Activated T-helper 1 cell treated with anti-CD3 and anti-CD28 coated beads, Interleukin-12 subunit alpha, Interleukin-12 subunit beta, Interleukin-2, Interleukin-4 antibody, amounts not matched to agents 30 ng/mL and 10 ng/mL and 1 ng/mL, durations not matched to agents 14 hours and 24 hours and 36 hours (primary cell): ENCODE results near the gene HMGXB3. TPM values are rescaled to one million over a fixed set of nuclear protein-coding genes. Genes with fewer than 3 reads are reported as not detected.

Experiments
- DNase-seq: peaks from one replicate; pipeline ENCODE4 v3.0.0; 2021; ENCODE audit warnings: low spot score
- H3K27ac Mint-ChIP-seq: one replicate; pipeline ENCODE4 v1.8.0; 2021; ENCODE audit warnings: mild to moderate bottlenecking, mixed read lengths
- H3K27me3 Mint-ChIP-seq: one replicate; pipeline ENCODE4 v1.8.0; 2022; ENCODE audit warnings: mild to moderate bottlenecking, moderate library complexity, mixed read lengths; ENCODE audit not compliant: insufficient read depth
- H3K36me3 Mint-ChIP-seq: one replicate; pipeline ENCODE4 v1.8.0; 2021; ENCODE audit warnings: low read depth, mixed read lengths
- H3K4me1 Mint-ChIP-seq: one replicate; pipeline ENCODE4 v1.8.0; 2021; ENCODE audit warnings: low read depth, mixed read lengths
- H3K4me3 Mint-ChIP-seq: one replicate; pipeline ENCODE4 v1.8.0; 2021; ENCODE audit warnings: mild to moderate bottlenecking, moderate library complexity, mixed read lengths
- H3K9me3 Mint-ChIP-seq: one replicate; pipeline ENCODE4 v1.8.0; 2021; ENCODE audit warnings: mixed read lengths
- intact Hi-C: fragments of 100-400 bp; cut with micrococcal nuclease; formaldehyde crosslinking; loops from one replicate; pipeline ENCODE4 v1.15.1; 2024
- total RNA-seq: library from RNA; stranded (reverse); gene quantifications from 2 replicates; pipeline ENCODE4 v1.2.3, GENCODE V29; 2022

The HMGXB3 gene
- 49.1 and 49.9 TPM in 2 replicates for total RNA-seq

- H3K27me3 Mint-ChIP-seq, result no peaks in the 10 kb centered on the region
- H3K4me1 Mint-ChIP-seq, result peaks cover 52% of the 10 kb centered on the region
- H3K36me3 Mint-ChIP-seq, result peaks cover 23% of the 10 kb centered on the region
- H3K27ac Mint-ChIP-seq, result peak within 1 kb of the TSS; percentile 98
- DNase-seq, result peak; percentile 82
- intact Hi-C loops, result loop anchor here (1.0 to 5.0 kb wide), 9 partner anchors 40 to 1772 kb away; partner anchors contain the start of genes ARHGEF37, CD74, G3BP1 and GRPEL2
- no peaks in the 10 kb centered on the region for H3K9me3 Mint-ChIP-seq
- H3K4me3 Mint-ChIP-seq, result peak within 1 kb of the TSS; percentile 99
These were observed at the start of gene HMGXB3, which contains the start of gene TIGD6 for GRCh38 chr5:150000256-150000989. Gene HMGXB3 (plus strand): TSS chr5:150000739. CDS start chr5:150004853, 4,114 bp downstream. Gene TIGD6 (minus strand): TSS chr5:150000654. CDS start chr5:149996348, 4,306 bp downstream.

- no peak for DNase-seq
- Mint-ChIP-seq H3K27me3 (peaks cover 3% of the 10 kb centered on the region), H3K27ac (no peak overlapping the region), H3K4me3 (no peak overlapping the region), H3K4me1 (no peaks in the 10 kb centered on the region), H3K36me3 (no peaks in the 10 kb centered on the region), H3K9me3 (no peaks in the 10 kb centered on the region)
- intact Hi-C loops, result loop anchor here (10.0 kb wide), 1 partner anchor 606 kb away; the partner anchor contains the start of gene GRPEL2
These were observed 49.3 kb upstream of the HMGXB3 start for GRCh38 chr5:149951138-149951749.

GRCh38 chr5:149953436-149954121 is 47.0 kb upstream of the HMGXB3 start:
- Mint-ChIP-seq H3K27me3 (peaks cover 3% of the 10 kb centered on the region), H3K36me3 (no peaks in the 10 kb centered on the region), H3K27ac (no peak overlapping the region), H3K4me3 (no peak overlapping the region), H3K4me1 (no peaks in the 10 kb centered on the region), H3K9me3 (no peaks in the 10 kb centered on the region)
- no peak for DNase-seq
- intact Hi-C loops, result loop anchor here (10.0 kb wide), 1 partner anchor 609 kb away; the partner anchor contains the start of gene GRPEL2

GRCh38 chr5:149954798-149955197 is 45.7 kb upstream of the HMGXB3 start:
- Mint-ChIP-seq H3K4me1 (peaks cover 11% of the 10 kb centered on the region), H3K9me3 (no peaks in the 10 kb centered on the region), H3K36me3 (peaks cover 4% of the 10 kb centered on the region), H3K27ac (no peak overlapping the region), H3K4me3 (no peak overlapping the region), H3K27me3 (peaks cover 1% of the 10 kb centered on the region)
- DNase-seq, result no peak
- intact Hi-C loops, result loop anchor here (10.0 kb wide), 1 partner anchor 610 kb away; the partner anchor contains the start of gene GRPEL2

GRCh38 chr5:149956685-149957084 is 43.9 kb upstream of the HMGXB3 start:
- Mint-ChIP-seq H3K4me1 (peaks cover 25% of the 10 kb centered on the region), H3K4me3 (no peak overlapping the region), H3K27me3 (no peaks in the 10 kb centered on the region), H3K27ac (no peak overlapping the region), H3K9me3 (no peaks in the 10 kb centered on the region), H3K36me3 (peaks cover 6% of the 10 kb centered on the region)
- no peak for DNase-seq
- intact Hi-C loops, result loop anchor here (10.0 kb wide), 1 partner anchor 612 kb away; the partner anchor contains the start of gene GRPEL2

GRCh38 chr5:149957855-149958254 is 42.7 kb upstream of the HMGXB3 start:
- H3K4me3 Mint-ChIP-seq, result no peak overlapping the region
- no peak for DNase-seq
- no peaks in the 10 kb centered on the region for H3K27me3 Mint-ChIP-seq
- H3K4me1 Mint-ChIP-seq, result peaks cover 37% of the 10 kb centered on the region
- no peaks in the 10 kb centered on the region for H3K9me3 Mint-ChIP-seq
- H3K36me3 Mint-ChIP-seq, result peaks cover 11% of the 10 kb centered on the region
- H3K27ac Mint-ChIP-seq, result no peak overlapping the region
- intact Hi-C loops, result loop anchor here (10.0 kb wide), 1 partner anchor 613 kb away; the partner anchor contains the start of gene GRPEL2

- peak overlapping the region; percentile 95 for H3K4me3 Mint-ChIP-seq
- intact Hi-C loops, result loop anchor here (1.0 to 10.0 kb wide), 12 partner anchors 31 to 741 kb away; partner anchors contain the start of genes CSNK1A1, GRPEL2, HMGXB3 and PCYOX1L
- no peaks in the 10 kb centered on the region for H3K9me3 Mint-ChIP-seq
- H3K27me3 Mint-ChIP-seq, result no peaks in the 10 kb centered on the region
- peak; percentile 38 for DNase-seq
- peak overlapping the region; percentile 100 for H3K27ac Mint-ChIP-seq
- peaks cover 37% of the 10 kb centered on the region for H3K4me1 Mint-ChIP-seq
- peaks cover 11% of the 10 kb centered on the region for H3K36me3 Mint-ChIP-seq
These were observed 40.9 kb upstream of the HMGXB3 start for GRCh38 chr5:149959406-149960236.

GRCh38 chr5:149960272-149961185 is 40.0 kb upstream of the HMGXB3 start, which contains the start of gene SLC26A2:
Gene SLC26A2 (plus strand): TSS chr5:149960758. CDS start chr5:149977653, 16,895 bp downstream.
- Mint-ChIP-seq H3K27me3 (no peaks in the 10 kb centered on the region), H3K9me3 (no peaks in the 10 kb centered on the region), H3K4me1 (peaks cover 37% of the 10 kb centered on the region), H3K27ac (peak within 1 kb of the TSS; percentile 100), H3K4me3 (peak within 1 kb of the TSS; percentile 95), H3K36me3 (peaks cover 11% of the 10 kb centered on the region)
- DNase-seq, result peak; percentile 94
- intact Hi-C loops, result loop anchor here (1.0 to 5.0 kb wide), 9 partner anchors 30 to 740 kb away; partner anchors contain the start of genes HMGXB3, PCYOX1L, RBM22 and RPS14

GRCh38 chr5:149961186-149961685 is 39.3 kb upstream of the HMGXB3 start:
- H3K4me1 Mint-ChIP-seq, result peaks cover 37% of the 10 kb centered on the region
- peaks cover 11% of the 10 kb centered on the region for H3K36me3 Mint-ChIP-seq
- DNase-seq, result no peak
- peak overlapping the region; percentile 74 for H3K27ac Mint-ChIP-seq
- no peaks in the 10 kb centered on the region for H3K9me3 Mint-ChIP-seq
- H3K27me3 Mint-ChIP-seq, result no peaks in the 10 kb centered on the region
- intact Hi-C loops, result loop anchor here (2.0 to 5.0 kb wide), 3 partner anchors 30 to 740 kb away; partner anchors contain the start of gene RBM22
- peak overlapping the region; percentile 95 for H3K4me3 Mint-ChIP-seq

GRCh38 chr5:149961957-149962409 is 38.6 kb upstream of the HMGXB3 start:
- Mint-ChIP-seq H3K36me3 (peaks cover 11% of the 10 kb centered on the region), H3K9me3 (no peaks in the 10 kb centered on the region), H3K4me1 (peaks cover 37% of the 10 kb centered on the region), H3K4me3 (peak overlapping the region; percentile 95), H3K27me3 (no peaks in the 10 kb centered on the region), H3K27ac (no peak overlapping the region)
- DNase-seq, result no peak
- intact Hi-C loops, result loop anchor here (1.0 to 5.0 kb wide), 4 partner anchors 29 to 739 kb away; partner anchors contain the start of gene RBM22
